GM18520 (cell line): Measurements from ENCODE around the gene SLC24A3.

Experiments
- ATAC-seq: cut with Tn5 transposase; IDR thresholded peaks from one replicate; pipeline ENCODE4 v1.9.1; 2021; ENCODE audit not compliant: unreplicated experiment

Gene SLC24A3

GRCh38 chr20:19301142-19301541, 88.7 kb downstream of the SLC24A3 start:
- ATAC-seq: no peak

GRCh38 chr20:19301843-19302242, 89.4 kb downstream of the SLC24A3 start:
- no peak for ATAC-seq

DNA sequence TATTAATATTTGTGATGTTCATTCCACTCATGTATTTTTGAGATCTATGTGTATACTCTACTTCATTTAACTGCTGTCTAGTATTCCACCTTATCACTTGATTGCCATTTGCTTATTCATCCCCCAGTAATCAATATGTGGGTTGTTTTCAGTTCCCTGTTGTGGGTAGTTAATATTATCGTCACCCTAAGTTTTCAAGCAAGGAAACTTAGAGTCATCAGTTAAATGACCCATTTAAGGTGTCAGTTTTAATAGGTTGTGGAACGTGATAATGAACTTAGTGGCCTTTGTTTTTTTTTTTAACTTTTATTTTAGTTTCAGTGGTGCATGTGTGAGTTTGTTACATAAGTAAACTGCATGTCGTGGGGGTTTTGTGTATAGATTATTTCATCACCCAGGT, 90.3 kb downstream of the SLC24A3 start:
- peak; percentile 64 for ATAC-seq

- ATAC-seq: no peak
Measured at GRCh38 chr20:19304389-19304788, 91.9 kb downstream of the SLC24A3 start.

GRCh38 chr20:19304886-19305415, 92.5 kb downstream of the SLC24A3 start:
- ATAC-seq: no peak

- ATAC-seq: no peak
Measured at GRCh38 chr20:19308146-19308545, 95.7 kb downstream of the SLC24A3 start.

DNA sequence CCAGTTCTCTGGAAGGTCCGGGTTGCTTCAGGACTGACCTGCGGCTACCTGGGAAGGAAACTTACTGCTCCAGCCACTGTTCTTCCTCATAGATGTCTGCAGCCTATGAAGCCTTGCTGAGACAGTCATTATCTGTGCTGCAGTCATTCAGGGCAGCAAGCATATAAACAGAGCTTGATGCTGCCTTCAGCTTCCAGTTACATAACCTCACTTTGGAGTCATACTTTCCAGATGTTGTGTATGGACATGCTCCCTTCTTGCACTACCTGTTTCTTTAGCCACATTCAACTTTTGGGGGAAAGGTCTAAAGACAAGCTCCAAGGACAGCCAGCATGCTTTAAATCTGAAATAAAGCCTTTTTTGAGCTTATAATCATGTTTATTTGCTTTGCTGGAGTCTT, 98.1 kb downstream of the SLC24A3 start:
- no peak for ATAC-seq

- no peak for ATAC-seq
Measured at GRCh38 chr20:19313342-19314069, 101.1 kb downstream of the SLC24A3 start.

DNA sequence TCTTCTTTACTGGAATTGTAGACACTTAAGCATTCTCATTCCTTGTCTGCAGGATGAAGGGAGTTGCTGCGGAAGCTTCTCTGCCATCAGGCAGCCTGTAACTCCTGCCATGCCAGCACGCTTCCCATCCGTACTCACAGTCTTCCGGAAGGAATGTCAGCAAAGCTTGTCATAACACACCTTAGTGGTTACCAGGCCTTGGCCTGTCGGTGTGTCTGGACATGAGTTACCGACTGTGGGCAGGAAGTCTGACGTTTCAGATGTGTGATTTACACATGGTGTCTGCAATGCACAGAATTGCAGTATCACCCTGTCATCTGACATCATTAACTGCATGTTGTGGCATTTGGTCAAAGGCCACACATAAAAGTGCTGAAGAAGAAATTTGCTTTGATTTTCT, 102.2 kb downstream of the SLC24A3 start:
- ATAC-seq: no peak

DNA sequence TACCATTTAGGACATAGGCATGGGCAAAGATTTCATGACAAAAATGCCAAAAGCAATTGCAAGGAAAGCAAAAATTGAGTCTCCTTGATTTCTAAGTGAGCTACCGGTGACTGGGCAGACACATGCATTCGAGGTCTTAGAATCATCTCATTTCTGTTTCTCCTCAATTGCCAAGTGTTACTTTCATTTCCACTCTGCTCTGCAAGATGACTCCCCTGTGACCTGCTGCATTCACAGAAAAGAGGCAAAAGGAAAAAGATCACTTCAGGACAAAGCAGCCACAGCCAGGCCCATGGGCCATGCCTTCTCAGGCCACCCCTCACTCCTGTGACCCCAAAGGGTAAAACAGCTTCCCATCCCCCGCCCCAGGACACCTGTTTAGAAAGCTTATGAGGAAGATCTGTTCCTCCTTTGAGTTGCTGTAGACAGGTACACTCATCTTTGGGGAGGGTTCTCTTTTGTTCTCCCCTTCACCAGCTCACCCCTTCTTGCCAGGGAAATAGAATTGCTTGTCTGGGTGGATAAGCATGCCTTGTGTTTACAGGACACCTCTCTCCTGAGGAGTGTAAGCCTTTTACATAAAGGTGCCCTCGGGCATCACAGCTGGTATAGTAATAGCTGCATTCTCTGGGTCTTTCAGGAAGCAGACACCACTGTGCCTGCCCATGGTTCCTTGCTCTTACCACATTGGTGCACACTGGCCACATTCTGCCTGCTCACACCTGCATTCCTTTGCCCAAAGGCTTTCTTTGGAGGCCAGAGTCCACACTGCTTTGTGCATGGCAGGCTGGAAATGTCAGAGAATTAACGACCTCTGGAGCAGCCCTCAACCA, 105.0 kb downstream of the SLC24A3 start:
- ATAC-seq: peak; percentile 76

DNA sequence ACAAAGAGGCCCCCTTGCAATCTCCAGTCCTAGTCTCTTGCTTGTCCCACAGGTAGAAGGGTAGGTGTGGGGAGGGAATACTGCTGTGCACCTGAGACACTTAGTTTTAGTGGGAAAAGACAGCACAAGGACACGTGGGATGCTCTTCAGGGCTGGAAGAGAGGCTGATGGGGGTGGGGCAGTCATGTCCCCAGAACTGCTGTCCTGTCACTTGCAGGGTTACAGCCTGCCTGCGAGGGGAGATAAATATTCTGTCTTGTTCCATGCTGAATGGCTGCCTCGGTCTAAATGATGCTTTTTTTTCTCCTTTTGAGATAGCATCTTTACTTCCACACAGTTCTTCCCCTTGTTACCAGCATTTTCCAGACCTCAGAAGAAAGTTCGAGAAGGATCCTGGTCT, 106.2 kb downstream of the SLC24A3 start:
- ATAC-seq: no peak

- no peak for ATAC-seq
Measured at GRCh38 chr20:19320005-19320404, 107.6 kb downstream of the SLC24A3 start.

GRCh38 chr20:19321176-19321575, 108.7 kb downstream of the SLC24A3 start:
- no peak for ATAC-seq

- no peak for ATAC-seq
Measured at GRCh38 chr20:19322061-19322985, 109.9 kb downstream of the SLC24A3 start.

GRCh38 chr20:19327401-19327800, 115.0 kb downstream of the SLC24A3 start:
- no peak for ATAC-seq

DNA sequence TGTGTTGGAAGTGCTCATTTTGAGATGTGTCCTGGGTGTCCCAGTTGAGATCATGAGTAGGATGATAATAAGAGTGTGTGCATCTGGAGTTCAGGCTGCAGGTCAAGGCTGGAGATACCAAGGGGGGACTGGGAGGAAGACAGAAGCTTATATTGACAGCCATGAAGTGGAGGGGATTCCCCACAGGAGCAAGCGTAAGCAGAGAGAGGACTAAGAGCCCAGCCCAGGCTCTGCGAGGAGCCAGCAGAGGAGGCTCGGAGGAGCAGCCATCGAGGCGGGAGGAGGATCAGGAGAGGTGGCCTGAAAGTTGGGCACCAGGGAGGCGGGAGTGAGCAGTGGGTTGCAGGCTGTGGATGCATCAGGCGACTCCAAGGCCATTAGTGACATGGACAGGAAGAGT, 116.2 kb downstream of the SLC24A3 start:
- ATAC-seq: no peak

DNA sequence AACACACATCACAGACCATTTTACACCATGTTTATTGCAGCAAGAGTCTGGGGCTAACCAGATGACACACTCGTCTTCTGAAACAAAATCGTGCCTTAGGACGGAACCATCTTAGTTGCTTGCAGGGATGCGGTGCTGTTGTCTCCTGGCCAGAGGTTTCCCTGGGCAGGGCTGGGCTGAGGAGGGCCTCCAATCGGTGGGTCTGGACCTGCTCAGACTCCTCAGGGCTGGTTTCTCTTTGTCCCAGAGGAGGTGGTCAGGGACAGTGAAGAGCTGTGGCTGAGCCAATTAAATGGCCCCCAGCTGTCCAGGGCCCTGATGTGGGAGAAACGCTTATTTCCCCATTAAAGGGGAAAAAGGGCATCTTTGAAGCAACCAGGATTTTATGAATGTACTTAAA, 117.6 kb downstream of the SLC24A3 start:
- ATAC-seq: no peak

GRCh38 chr20:19330731-19331130, 118.3 kb downstream of the SLC24A3 start:
- no peak for ATAC-seq

- ATAC-seq: no peak
Measured at GRCh38 chr20:19333563-19333962, 121.1 kb downstream of the SLC24A3 start.

DNA sequence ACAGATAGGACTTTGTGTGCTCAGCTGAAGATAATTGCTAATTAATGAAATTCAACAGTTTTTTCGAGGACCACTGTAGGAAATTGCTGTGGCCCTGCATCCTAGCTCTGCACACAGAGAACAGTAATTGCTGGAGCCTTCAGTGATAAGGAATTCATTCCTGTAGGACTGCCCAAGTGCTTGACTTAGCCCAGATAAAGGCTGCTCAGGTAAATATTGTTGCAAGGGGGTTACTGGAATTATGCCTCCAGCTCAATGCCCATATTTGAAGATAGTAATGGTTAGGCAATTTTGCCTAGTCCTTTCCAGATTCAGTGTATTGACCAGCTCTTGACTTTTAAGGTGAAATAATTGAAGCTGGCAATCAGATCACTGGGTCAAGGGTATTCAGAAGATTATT, 122.9 kb downstream of the SLC24A3 start:
- ATAC-seq: no peak

GRCh38 chr20:19335916-19336315, 123.5 kb downstream of the SLC24A3 start:
- no peak for ATAC-seq
